HEK293 (cell line): ENCODE results near the gene AHCYL2.

ENCODE experiments used
- TCF7L2 ChIP-seq: IDR thresholded peaks from 2 replicates; pipeline ENCODE4 v1.6.1; 2011; ENCODE audit warnings: low read depth, mild to moderate bottlenecking, inconsistent platforms, low read length, moderate library complexity, borderline replicate concordance
- YY1 ChIP-seq: fragments of 450-650 bp; formaldehyde crosslinking; IDR thresholded peaks from 2 replicates; pipeline ENCODE4 v1.5.1; 2018; ENCODE audit warnings: missing biosample characterization, missing genetic modification characterization
- YY2 ChIP-seq: fragments of 450-650 bp; formaldehyde crosslinking; IDR thresholded peaks from 2 replicates; pipeline ENCODE4 v1.5.1; 2016; ENCODE audit warnings: missing biosample characterization, missing genetic modification characterization
- ZBTB17 ChIP-seq: fragments of 450-650 bp; formaldehyde crosslinking; IDR thresholded peaks from 2 replicates; pipeline ENCODE4 v1.5.1; 2016; ENCODE audit warnings: missing biosample characterization, missing genetic modification characterization
- ZNF510 ChIP-seq: fragments of 450-650 bp; formaldehyde crosslinking; IDR thresholded peaks from 2 replicates; pipeline ENCODE4 v1.5.1; 2018; ENCODE audit warnings: mild to moderate bottlenecking, missing genetic modification characterization, missing biosample characterization; ENCODE audit not compliant: insufficient replicate concordance
- ZNF830 ChIP-seq: fragments of 450-650 bp; IDR thresholded peaks from 2 replicates; pipeline ENCODE4 v1.5.0; 2018; ENCODE audit warnings: missing biosample characterization, missing genetic modification characterization, low read depth, mild to moderate bottlenecking, moderate library complexity
- TF ChIP-seq, protein P1 (sequence below): fragments of 450-650 bp; formaldehyde crosslinking; IDR thresholded peaks from 2 replicates; pipeline ENCODE4 v1.5.1; 2016; ENCODE audit warnings: missing biosample characterization, missing genetic modification characterization
- TF ChIP-seq, protein P2 (sequence below): fragments of 450-650 bp; formaldehyde crosslinking; IDR thresholded peaks from 2 replicates; pipeline ENCODE4 v1.5.1; 2016; ENCODE audit warnings: missing biosample characterization, missing genetic modification characterization, borderline replicate concordance
- TF ChIP-seq, protein P3 (sequence below): fragments of 450-650 bp; formaldehyde crosslinking; IDR thresholded peaks from 2 replicates; pipeline ENCODE4 v1.5.1; 2017; ENCODE audit warnings: missing biosample characterization, missing genetic modification characterization

DNA sequence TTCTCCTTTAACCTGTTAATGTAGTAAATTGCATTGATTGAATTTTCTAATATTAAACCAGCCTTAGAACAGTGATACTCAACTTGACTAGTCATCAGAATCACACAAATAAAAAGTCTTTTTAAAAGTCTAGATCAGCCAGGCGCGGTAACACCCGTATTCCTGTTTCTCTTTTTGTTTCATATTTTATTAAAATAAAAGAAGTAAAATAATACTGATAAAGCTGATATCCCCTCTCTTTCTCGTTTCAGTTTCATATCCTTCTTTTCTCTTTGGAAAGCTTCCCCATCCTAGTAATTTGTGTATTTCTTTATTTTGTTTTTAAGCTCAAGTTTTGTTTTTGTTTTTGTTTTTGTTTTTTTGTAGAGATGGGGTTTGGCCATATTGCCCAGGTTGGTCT, 27.1 kb upstream of the AHCYL2 start:
- TF ChIP-seq ZNF830 (tag by site-specific recombination) (no peak), TCF7L2 (no peak), ZNF510 (tag by site-specific recombination) (no peak), ZBTB17 (tag by site-specific recombination) (no peak), YY2 (no peak), YY1 (tag by site-specific recombination) (no peak)
- TF ChIP-seq, protein P1, sequence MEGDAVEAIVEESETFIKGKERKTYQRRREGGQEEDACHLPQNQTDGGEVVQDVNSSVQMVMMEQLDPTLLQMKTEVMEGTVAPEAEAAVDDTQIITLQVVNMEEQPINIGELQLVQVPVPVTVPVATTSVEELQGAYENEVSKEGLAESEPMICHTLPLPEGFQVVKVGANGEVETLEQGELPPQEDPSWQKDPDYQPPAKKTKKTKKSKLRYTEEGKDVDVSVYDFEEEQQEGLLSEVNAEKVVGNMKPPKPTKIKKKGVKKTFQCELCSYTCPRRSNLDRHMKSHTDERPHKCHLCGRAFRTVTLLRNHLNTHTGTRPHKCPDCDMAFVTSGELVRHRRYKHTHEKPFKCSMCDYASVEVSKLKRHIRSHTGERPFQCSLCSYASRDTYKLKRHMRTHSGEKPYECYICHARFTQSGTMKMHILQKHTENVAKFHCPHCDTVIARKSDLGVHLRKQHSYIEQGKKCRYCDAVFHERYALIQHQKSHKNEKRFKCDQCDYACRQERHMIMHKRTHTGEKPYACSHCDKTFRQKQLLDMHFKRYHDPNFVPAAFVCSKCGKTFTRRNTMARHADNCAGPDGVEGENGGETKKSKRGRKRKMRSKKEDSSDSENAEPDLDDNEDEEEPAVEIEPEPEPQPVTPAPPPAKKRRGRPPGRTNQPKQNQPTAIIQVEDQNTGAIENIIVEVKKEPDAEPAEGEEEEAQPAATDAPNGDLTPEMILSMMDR: no peak
- TF ChIP-seq, protein P2, sequence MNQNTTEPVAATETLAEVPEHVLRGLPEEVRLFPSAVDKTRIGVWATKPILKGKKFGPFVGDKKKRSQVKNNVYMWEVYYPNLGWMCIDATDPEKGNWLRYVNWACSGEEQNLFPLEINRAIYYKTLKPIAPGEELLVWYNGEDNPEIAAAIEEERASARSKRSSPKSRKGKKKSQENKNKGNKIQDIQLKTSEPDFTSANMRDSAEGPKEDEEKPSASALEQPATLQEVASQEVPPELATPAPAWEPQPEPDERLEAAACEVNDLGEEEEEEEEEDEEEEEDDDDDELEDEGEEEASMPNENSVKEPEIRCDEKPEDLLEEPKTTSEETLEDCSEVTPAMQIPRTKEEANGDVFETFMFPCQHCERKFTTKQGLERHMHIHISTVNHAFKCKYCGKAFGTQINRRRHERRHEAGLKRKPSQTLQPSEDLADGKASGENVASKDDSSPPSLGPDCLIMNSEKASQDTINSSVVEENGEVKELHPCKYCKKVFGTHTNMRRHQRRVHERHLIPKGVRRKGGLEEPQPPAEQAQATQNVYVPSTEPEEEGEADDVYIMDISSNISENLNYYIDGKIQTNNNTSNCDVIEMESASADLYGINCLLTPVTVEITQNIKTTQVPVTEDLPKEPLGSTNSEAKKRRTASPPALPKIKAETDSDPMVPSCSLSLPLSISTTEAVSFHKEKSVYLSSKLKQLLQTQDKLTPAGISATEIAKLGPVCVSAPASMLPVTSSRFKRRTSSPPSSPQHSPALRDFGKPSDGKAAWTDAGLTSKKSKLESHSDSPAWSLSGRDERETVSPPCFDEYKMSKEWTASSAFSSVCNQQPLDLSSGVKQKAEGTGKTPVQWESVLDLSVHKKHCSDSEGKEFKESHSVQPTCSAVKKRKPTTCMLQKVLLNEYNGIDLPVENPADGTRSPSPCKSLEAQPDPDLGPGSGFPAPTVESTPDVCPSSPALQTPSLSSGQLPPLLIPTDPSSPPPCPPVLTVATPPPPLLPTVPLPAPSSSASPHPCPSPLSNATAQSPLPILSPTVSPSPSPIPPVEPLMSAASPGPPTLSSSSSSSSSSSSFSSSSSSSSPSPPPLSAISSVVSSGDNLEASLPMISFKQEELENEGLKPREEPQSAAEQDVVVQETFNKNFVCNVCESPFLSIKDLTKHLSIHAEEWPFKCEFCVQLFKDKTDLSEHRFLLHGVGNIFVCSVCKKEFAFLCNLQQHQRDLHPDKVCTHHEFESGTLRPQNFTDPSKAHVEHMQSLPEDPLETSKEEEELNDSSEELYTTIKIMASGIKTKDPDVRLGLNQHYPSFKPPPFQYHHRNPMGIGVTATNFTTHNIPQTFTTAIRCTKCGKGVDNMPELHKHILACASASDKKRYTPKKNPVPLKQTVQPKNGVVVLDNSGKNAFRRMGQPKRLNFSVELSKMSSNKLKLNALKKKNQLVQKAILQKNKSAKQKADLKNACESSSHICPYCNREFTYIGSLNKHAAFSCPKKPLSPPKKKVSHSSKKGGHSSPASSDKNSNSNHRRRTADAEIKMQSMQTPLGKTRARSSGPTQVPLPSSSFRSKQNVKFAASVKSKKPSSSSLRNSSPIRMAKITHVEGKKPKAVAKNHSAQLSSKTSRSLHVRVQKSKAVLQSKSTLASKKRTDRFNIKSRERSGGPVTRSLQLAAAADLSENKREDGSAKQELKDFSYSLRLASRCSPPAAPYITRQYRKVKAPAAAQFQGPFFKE (tag by site-specific recombination): no peak
- TF ChIP-seq, protein P3, sequence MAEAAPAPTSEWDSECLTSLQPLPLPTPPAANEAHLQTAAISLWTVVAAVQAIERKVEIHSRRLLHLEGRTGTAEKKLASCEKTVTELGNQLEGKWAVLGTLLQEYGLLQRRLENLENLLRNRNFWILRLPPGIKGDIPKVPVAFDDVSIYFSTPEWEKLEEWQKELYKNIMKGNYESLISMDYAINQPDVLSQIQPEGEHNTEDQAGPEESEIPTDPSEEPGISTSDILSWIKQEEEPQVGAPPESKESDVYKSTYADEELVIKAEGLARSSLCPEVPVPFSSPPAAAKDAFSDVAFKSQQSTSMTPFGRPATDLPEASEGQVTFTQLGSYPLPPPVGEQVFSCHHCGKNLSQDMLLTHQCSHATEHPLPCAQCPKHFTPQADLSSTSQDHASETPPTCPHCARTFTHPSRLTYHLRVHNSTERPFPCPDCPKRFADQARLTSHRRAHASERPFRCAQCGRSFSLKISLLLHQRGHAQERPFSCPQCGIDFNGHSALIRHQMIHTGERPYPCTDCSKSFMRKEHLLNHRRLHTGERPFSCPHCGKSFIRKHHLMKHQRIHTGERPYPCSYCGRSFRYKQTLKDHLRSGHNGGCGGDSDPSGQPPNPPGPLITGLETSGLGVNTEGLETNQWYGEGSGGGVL: no peak
